ENCODE measurements around the gene RAB8B.

- TF ChIP-seq CTCF (IDR thresholded peaks at IDR 0.05) (no peak), POLR2A (IDR thresholded peaks at IDR 0.05) (no peak)
Observed at GRCh38 chr15:63188247-63188925, 1.0 kb upstream of the RAB8B start.
